GM12878 (cell line): ENCODE data around the gene NOL11. TPM values are rescaled to one million over a fixed set of nuclear protein-coding genes. Genes with fewer than 3 reads are reported as not detected.

Experiments used
- CHD4 ChIP-seq: fragments of 200-600 bp; sonication (generic); IDR thresholded peaks from 2 replicates; pipeline ENCODE4 v1.6.1; 2016; ENCODE audit warnings: mild to moderate bottlenecking
- CREM ChIP-seq: IDR thresholded peaks from 2 replicates; pipeline ENCODE4 v1.6.1; 2014; ENCODE audit warnings: antibody characterized with exemption, low read depth
- EP300 ChIP-seq, 2 experiments: fragments of 150-350 bp in 1 of 2; IDR thresholded peaks; 2 replicates each; pipeline ENCODE4 v1.6.1; 2011 to 2012; ENCODE audit warnings: low read depth in 2 of 2, low read length in 2 of 2, borderline replicate concordance in 1 of 2, improper control_type of control experiment in 1 of 2, inconsistent platforms in 1 of 2; ENCODE audit not compliant: control insufficient read depth in 1 of 2
- FOS ChIP-seq: IDR thresholded peaks from 3 replicates; pipeline ENCODE4 v1.6.1; 2011; ENCODE audit warnings: borderline replicate concordance; ENCODE audit not compliant: insufficient read length; ENCODE audit errors: extremely low read depth
- GABPA ChIP-seq: IDR thresholded peaks from 2 replicates; pipeline ENCODE4 v1.6.1; 2014; ENCODE audit warnings: antibody characterized with exemption, low read depth, mild to moderate bottlenecking, inconsistent platforms
- HDGF ChIP-seq: fragments of 450-650 bp; IDR thresholded peaks from 2 replicates; pipeline ENCODE4 v1.6.1; 2016; ENCODE audit warnings: antibody characterized with exemption
- IRF4 ChIP-seq: IDR thresholded peaks from 2 replicates; pipeline ENCODE4 v1.6.1; 2011; ENCODE audit warnings: low read depth, low read length
- JUND ChIP-seq: IDR thresholded peaks from 2 replicates; pipeline ENCODE4 v1.6.1; 2012; ENCODE audit warnings: low read depth, mild to moderate bottlenecking, low read length, improper control_type of control experiment, moderate library complexity
- MTA3 ChIP-seq: IDR thresholded peaks from 2 replicates; pipeline ENCODE4 v1.6.1; 2012; ENCODE audit warnings: low read length, inconsistent platforms, borderline replicate concordance
- MYC ChIP-seq: IDR thresholded peaks from 2 replicates; pipeline ENCODE4 v1.6.1; 2011; ENCODE audit warnings: mild to moderate bottlenecking, low read length, moderate library complexity, inconsistent platforms; ENCODE audit not compliant: insufficient read depth, insufficient replicate concordance, insufficient read length, severe bottlenecking
- POLR2AphosphoS2 ChIP-seq: IDR thresholded peaks from 2 replicates; pipeline ENCODE4 v1.6.1; 2011; ENCODE audit warnings: low read depth, mild to moderate bottlenecking, low read length, improper control_type of control experiment, moderate library complexity
- RB1 ChIP-seq: fragments of 450-650 bp; formaldehyde crosslinking; IDR thresholded peaks from 2 replicates; pipeline ENCODE4 v1.6.1; 2017; ENCODE audit warnings: mild to moderate bottlenecking, borderline replicate concordance
- SIN3A ChIP-seq: IDR thresholded peaks from 2 replicates; pipeline ENCODE4 v1.6.1; 2012; ENCODE audit warnings: low read depth, low read length, improper control_type of control experiment
- SMC3 ChIP-seq: IDR thresholded peaks from 2 replicates; pipeline ENCODE4 v1.6.1; 2011; ENCODE audit warnings: low read length, improper control_type of control experiment, borderline replicate concordance
- SPI1 ChIP-seq: IDR thresholded peaks from 2 replicates; pipeline ENCODE4 v1.6.1; 2011; ENCODE audit warnings: low read depth, mild to moderate bottlenecking, low read length, moderate library complexity, borderline replicate concordance; ENCODE audit not compliant: insufficient read depth
- SREBF1 ChIP-seq: IDR thresholded peaks from 2 replicates; pipeline ENCODE4 v1.6.1; 2012; ENCODE audit warnings: mild to moderate bottlenecking, low read length
- STAT3 ChIP-seq: IDR thresholded peaks from 2 replicates; pipeline ENCODE4 v1.6.1; 2011; ENCODE audit warnings: low read depth, low read length, improper control_type of control experiment
- SUPT20H ChIP-seq: IDR thresholded peaks from 2 replicates; pipeline ENCODE4 v1.6.1; 2011; ENCODE audit warnings: low read depth, mild to moderate bottlenecking, low read length, moderate library complexity, borderline replicate concordance; ENCODE audit not compliant: control insufficient read depth
- TBL1XR1 ChIP-seq: IDR thresholded peaks from 2 replicates; pipeline ENCODE4 v1.6.1; 2012; ENCODE audit warnings: low read depth, low read length, improper control_type of control experiment
- TCF3 ChIP-seq: IDR thresholded peaks from 2 replicates; pipeline ENCODE4 v1.6.1; 2012; ENCODE audit warnings: low read depth, mild to moderate bottlenecking, low read length, borderline replicate concordance; ENCODE audit not compliant: insufficient read depth
- ZNF24 ChIP-seq: fragments of 450-650 bp; IDR thresholded peaks from 2 replicates; pipeline ENCODE4 v1.6.1; 2017; ENCODE audit warnings: antibody characterized with exemption, mild to moderate bottlenecking
- polyA plus RNA-seq, 11 experiments: library from polyadenylated mRNA; depleted of rRNA in 4 of 11; unstranded in 6 of 11; stranded (reverse) in 5 of 11; fragments of >200 nt; fragmentation: Nextera tagmentation in 4 of 11; fragmentation: Illumina TruSeq in 1 of 11; extraction: Ambion mirVana in 4 of 11; extraction: Trizol in 1 of 11; gene quantifications; 1 replicate in 1 of 11; 2 replicates in 10 of 11; pipeline versions ENCODE4 v1.2.1 to v1.2.3, GENCODE V29; 2011 to 2016; ENCODE audit warnings: inconsistent platforms in 2 of 11, missing spikeins in 2 of 11, low read depth in 1 of 11
- total RNA-seq, 4 experiments: library from RNA; depleted of rRNA in 3 of 4; stranded (reverse); fragments of >200 nt in 3 of 4; fragmentation: Illumina TruSeq in 1 of 4; extraction: Trizol in 1 of 4; gene quantifications; 2 replicates each; pipeline versions ENCODE4 v1.2.1 to v1.2.3, GENCODE V29; 2013 to 2021
- TF ChIP-seq, protein P1 (sequence below): fragments of 450-650 bp; IDR thresholded peaks from 2 replicates; pipeline ENCODE4 v1.6.1; 2014; ENCODE audit warnings: mild to moderate bottlenecking
- TF ChIP-seq, protein P2 (sequence below): IDR thresholded peaks from 2 replicates; pipeline ENCODE4 v1.6.1; 2012; ENCODE audit warnings: low read depth, low read length, improper control_type of control experiment
- TF ChIP-seq, protein P3 (sequence below), 3 experiments: IDR thresholded peaks in 2 of 3; conservative IDR thresholded peaks in 1 of 3; 2 replicates each; pipeline ENCODE4 v1.5.1; 2011; ENCODE audit warnings: low read depth in 3 of 3, low read length in 3 of 3, mild to moderate bottlenecking in 3 of 3, control low read depth in 2 of 3, moderate library complexity in 2 of 3, inconsistent platforms in 1 of 3, mixed read lengths in 1 of 3; ENCODE audit not compliant: control insufficient read depth in 2 of 3, insufficient read depth in 1 of 3; ENCODE audit errors: extremely low read depth in 1 of 3
- TF ChIP-seq, protein P4 (sequence below): fragments of 450-650 bp; IDR thresholded peaks from 2 replicates; pipeline ENCODE4 v1.6.1; 2017; ENCODE audit warnings: mild to moderate bottlenecking, low read depth, inconsistent platforms; ENCODE audit not compliant: poor library complexity, severe bottlenecking

NOL11 gene
- total and polyA plus RNA-seq, 10 of the 15 experiments (the other 5 are each of a cell fraction or from before 2014, with no cell fraction given): 54.8 to 130 (median 94.6) TPM

DNA sequence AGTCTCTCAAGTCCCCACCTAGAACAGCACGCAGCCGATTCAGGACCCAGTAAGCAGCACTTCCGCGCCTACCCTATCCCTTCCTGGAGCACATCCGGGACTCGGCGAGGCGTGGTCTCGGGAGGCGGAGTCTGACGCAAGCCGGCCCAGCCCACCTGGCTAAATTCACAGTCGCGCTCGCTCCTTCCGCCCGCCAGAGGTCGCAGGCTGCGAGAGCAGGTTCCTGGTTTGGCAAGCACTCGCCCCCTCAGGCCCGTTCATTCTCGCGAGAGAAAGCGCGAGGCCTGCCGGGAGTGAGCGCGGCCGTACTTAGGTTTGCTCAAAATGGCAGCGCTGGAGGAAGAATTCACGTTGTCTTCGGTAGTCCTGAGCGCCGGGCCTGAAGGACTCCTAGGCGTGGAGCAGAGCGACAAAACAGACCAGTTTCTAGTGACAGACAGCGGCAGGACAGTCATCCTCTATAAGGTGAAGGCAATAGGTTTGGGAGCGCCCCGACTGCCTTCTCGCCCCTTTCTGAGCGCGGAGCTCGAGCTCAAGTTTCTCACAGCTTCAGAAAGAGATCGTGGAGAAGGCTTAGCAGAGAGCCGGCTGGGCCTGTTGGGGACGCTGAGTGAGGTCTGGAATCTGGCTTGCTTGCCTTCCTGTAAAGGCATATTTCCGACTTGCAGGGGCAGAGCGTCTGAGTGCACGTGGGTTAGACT lies at the start of gene NOL11 (continued):
- TF ChIP-seq TCF3 (0 out of 2 replicates have a peak, but pooled peaks have one; percentile 66), SREBF1 (no peak), CHD4 (no peak), ZNF24 (no peak), JUND (no peak), MTA3 (no peak), SIN3A (peak; percentile 74), CREM (peak; percentile 68), MYC (no peak), HDGF (peak; percentile 93; the same call in 1 of the 2 replicates), EP300 (IDR thresholded peaks at IDR 0.05; ENCODE audit: borderline replicate concordance in 1 of 2, control insufficient read depth in 1 of 2, low read depth in 2 of 2, low read length in 2 of 2) (no peak), SPI1 (peak; percentile 57; the same call in 1 of the 2 replicates), POLR2AphosphoS2 (peak; percentile 95), IRF4 (peak; percentile 42; the same call in 1 of the 2 replicates), GABPA (0 out of 2 replicates have a peak, but pooled peaks have one; percentile 45), FOS (no peak), RB1 (peak; percentile 85; the same call in 1 of the 2 replicates), SUPT20H (no peak), STAT3 (peak; percentile 61; the same call in 1 of the 2 replicates), TBL1XR1 (peak; percentile 88), SMC3 (peak; percentile 59)
- TF ChIP-seq, protein P1, sequence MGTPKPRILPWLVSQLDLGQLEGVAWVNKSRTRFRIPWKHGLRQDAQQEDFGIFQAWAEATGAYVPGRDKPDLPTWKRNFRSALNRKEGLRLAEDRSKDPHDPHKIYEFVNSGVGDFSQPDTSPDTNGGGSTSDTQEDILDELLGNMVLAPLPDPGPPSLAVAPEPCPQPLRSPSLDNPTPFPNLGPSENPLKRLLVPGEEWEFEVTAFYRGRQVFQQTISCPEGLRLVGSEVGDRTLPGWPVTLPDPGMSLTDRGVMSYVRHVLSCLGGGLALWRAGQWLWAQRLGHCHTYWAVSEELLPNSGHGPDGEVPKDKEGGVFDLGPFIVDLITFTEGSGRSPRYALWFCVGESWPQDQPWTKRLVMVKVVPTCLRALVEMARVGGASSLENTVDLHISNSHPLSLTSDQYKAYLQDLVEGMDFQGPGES: no peak
- TF ChIP-seq, protein P2, sequence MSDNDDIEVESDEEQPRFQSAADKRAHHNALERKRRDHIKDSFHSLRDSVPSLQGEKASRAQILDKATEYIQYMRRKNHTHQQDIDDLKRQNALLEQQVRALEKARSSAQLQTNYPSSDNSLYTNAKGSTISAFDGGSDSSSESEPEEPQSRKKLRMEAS: peak; percentile 73; the same call in 1 of the 2 replicates
- TF ChIP-seq, protein P3, sequence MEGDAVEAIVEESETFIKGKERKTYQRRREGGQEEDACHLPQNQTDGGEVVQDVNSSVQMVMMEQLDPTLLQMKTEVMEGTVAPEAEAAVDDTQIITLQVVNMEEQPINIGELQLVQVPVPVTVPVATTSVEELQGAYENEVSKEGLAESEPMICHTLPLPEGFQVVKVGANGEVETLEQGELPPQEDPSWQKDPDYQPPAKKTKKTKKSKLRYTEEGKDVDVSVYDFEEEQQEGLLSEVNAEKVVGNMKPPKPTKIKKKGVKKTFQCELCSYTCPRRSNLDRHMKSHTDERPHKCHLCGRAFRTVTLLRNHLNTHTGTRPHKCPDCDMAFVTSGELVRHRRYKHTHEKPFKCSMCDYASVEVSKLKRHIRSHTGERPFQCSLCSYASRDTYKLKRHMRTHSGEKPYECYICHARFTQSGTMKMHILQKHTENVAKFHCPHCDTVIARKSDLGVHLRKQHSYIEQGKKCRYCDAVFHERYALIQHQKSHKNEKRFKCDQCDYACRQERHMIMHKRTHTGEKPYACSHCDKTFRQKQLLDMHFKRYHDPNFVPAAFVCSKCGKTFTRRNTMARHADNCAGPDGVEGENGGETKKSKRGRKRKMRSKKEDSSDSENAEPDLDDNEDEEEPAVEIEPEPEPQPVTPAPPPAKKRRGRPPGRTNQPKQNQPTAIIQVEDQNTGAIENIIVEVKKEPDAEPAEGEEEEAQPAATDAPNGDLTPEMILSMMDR (IDR thresholded peaks at IDR 0.05 in 2 of 3, conservative IDR thresholded peaks at IDR 0.05 in 1 of 3; ENCODE audit: control insufficient read depth in 2 of 3, extremely low read depth in 1 of 3, insufficient read depth in 1 of 3, low read depth in 3 of 3, low read length in 3 of 3): peak; percentile 94 to 99 (median 96); a peak in 5 of 6 replicates
- TF ChIP-seq, protein P4, sequence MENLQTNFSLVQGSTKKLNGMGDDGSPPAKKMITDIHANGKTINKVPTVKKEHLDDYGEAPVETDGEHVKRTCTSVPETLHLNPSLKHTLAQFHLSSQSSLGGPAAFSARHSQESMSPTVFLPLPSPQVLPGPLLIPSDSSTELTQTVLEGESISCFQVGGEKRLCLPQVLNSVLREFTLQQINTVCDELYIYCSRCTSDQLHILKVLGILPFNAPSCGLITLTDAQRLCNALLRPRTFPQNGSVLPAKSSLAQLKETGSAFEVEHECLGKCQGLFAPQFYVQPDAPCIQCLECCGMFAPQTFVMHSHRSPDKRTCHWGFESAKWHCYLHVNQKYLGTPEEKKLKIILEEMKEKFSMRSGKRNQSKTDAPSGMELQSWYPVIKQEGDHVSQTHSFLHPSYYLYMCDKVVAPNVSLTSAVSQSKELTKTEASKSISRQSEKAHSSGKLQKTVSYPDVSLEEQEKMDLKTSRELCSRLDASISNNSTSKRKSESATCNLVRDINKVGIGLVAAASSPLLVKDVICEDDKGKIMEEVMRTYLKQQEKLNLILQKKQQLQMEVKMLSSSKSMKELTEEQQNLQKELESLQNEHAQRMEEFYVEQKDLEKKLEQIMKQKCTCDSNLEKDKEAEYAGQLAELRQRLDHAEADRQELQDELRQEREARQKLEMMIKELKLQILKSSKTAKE: peak; percentile 8
